Raji (cell line): ENCODE data around the gene PSG5.
"Not testable (repeated sequence)": the region's sequence is repeated elsewhere in the genome, so short reads cannot be mapped to it uniquely, and the experiment has no call there.

ENCODE experiments used
- POLR2A ChIP-seq: IDR thresholded peaks from 2 replicates; pipeline ENCODE4 v1.6.1; 2011; ENCODE audit warnings: low read depth, low read length, control low read depth; ENCODE audit not compliant: insufficient read depth

Gene PSG5

GRCh38 chr19:43186311-43186935 is at the start of gene PSG5:
TSS of gene PSG5 (minus strand) at chr19:43186536. CDS start at chr19:43186405, 131 bp downstream.
- TF ChIP-seq POLR2A, result not testable (repeated sequence)

DNA sequence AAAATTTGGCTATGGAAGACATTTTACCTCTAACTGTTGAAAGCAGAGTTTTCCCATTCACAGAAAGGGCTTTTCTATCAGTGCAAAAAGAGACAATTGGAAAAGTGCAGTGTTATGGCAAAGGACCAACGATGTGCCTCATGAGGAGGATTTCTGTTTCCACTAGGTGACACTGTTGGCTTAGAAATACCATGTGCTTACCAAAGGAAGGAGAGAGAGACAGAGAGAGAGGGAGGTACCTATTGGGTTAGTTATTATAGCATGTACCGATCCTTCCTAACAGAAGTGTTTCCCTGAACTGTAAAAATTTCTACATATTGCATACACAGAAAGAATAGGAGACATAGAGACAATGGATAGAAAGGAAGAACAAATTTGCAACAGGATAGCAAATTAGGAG is 43.0 kb upstream of the PSG5 start:
- TF ChIP-seq POLR2A, result no peak

DNA sequence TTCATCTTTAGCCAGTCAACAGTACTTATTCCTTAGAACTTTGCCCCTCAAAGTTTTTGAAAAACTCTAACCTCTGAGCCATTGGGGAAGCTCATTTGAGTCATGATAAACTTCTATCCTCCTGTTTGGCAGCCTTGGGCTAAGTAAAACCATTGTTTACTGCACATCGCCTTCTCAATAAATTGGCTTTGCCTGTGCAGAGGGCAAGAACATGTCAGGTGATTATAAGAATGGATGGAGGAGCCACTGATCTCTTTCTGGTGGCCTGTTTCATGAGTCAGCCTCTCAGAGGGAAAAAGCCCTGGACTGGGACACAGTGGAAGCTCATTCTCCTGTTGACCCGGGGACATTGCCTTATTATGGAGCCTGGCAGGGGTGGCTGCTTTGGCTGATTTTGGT is 38.5 kb upstream of the PSG5 start:
- TF ChIP-seq POLR2A, result no peak

GRCh38 chr19:43207991-43208390 is 21.7 kb upstream of the PSG5 start:
- TF ChIP-seq POLR2A, result no peak

DNA sequence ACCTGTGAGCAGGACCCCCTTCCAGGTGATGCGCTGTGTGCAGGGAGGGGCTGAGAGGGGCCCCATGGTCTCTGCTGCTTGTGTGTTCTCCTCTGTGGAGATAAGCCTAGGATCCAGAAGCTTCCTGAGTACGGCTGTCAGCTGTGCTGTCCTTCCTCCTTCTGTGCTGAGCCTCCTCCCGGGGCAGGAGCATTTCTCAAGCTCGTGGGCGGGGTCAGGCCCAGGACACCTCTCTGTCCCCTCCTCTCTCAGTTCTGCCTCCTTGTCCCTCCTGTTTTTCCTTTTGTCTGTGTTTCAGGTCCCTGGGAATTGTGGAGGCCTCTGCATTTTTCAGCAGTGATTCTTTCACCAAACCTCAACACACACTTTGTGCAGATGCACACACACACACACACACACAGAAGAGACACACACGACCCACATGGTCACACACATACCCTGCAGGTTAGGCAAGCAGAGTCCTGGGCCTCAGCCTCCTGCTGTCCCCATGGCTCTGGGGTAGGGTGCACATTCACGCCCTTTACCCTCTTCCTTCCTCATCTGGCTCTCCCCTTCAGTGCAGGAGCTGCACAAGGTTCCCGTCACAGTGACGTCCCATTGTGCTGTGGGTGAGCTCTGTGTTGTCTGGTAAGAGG is 19.3 kb upstream of the PSG5 start, which contains the start of gene PSG4:
TSS of gene PSG4 (minus strand) at position 168 of the 635 bp plus-strand sequence. CDS start at position 66, 102 bp downstream.
- not testable (repeated sequence) for TF ChIP-seq POLR2A

GRCh38 chr19:43152214-43152613 is 34.1 kb downstream of the PSG5 start:
- TF ChIP-seq POLR2A, result no peak

DNA sequence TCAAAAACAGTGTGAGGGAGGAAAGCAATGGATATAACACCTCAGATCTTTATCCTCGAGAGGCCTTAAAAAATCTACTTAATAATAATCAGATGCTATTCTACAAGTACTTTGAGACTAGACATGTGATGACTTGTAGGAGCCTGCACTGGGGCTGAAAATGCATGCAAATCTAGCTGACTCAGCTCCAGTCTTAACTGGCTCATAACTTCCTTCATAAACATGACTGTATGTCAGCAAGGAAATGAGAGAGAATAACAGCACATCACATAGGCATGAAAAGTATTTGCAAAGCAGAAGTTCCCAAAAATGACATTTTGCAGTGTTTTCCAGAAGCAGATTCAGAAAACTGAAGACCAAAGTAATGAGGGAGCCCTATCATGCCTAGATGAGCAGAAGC is 38.1 kb downstream of the PSG5 start:
- TF ChIP-seq POLR2A, result no peak

- TF ChIP-seq POLR2A, result no peak
These were observed 53.6 kb downstream of the PSG5 start for GRCh38 chr19:43132696-43133095.

DNA sequence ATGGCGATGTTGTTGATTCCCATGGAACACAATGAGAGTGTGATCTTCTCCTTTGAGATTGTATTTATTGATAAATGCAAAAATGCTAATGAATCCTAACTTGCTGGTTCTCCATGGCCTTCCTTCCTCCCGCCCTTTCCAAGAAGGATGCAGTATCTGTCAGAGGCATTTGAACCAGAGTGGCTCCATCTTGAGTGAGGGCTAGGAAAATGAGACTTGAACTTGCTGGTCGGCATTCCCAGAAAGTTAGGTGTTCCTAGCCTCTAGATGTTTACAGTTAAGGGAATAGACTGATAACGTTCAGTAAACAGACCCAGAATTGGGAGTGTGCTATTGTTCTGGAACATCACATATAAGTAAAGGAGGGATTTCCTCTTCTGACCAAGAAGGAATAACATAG is 59.6 kb downstream of the PSG5 start:
- TF ChIP-seq POLR2A, result no peak

DNA sequence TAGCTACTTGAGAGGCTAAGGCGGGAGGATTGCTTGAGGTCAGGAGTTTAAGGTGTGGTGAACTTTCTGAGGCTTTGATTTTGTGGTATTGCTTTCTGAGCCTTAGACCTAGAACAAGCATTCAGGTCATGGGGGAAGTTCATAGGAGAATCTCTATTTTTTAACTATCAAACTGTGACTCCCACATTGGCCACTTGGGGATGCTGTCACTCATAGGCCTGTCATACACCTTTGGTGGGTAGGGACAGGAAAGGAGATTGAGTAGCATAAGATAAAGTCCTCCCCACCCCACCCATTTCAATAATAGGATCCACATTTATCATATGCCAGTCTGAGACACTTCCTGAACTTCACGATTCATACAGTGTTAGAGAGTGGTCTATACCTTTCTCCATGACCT is 62.0 kb downstream of the PSG5 start:
- TF ChIP-seq POLR2A, result no peak
